ENCODE results near the gene PSD.

DNA sequence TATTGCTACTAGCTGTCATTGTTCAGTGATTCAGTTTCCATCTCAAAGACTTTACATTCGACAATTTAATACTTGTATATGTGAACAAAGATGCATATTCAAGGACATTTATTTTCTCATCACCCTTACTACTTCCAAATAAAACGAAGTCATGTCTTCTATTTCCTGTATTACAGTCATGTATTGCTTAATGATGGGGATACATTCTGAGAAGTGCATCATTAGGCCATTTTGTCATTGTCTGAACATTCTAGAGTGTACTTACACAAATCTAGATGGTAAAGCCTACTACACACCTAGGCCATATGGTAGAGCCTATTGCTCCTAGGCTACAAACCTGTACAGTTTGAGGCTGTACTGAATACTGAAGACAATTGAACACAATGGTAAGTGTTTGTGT lies 26.3 kb upstream of the PSD start:
- TF ChIP-seq, protein P1, sequence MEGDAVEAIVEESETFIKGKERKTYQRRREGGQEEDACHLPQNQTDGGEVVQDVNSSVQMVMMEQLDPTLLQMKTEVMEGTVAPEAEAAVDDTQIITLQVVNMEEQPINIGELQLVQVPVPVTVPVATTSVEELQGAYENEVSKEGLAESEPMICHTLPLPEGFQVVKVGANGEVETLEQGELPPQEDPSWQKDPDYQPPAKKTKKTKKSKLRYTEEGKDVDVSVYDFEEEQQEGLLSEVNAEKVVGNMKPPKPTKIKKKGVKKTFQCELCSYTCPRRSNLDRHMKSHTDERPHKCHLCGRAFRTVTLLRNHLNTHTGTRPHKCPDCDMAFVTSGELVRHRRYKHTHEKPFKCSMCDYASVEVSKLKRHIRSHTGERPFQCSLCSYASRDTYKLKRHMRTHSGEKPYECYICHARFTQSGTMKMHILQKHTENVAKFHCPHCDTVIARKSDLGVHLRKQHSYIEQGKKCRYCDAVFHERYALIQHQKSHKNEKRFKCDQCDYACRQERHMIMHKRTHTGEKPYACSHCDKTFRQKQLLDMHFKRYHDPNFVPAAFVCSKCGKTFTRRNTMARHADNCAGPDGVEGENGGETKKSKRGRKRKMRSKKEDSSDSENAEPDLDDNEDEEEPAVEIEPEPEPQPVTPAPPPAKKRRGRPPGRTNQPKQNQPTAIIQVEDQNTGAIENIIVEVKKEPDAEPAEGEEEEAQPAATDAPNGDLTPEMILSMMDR (conservative IDR thresholded peaks at IDR 0.05 in 1 of 2, IDR thresholded peaks at IDR 0.05 in 1 of 2; ENCODE audit: extremely low read depth in 1 of 2, insufficient read depth in 1 of 2, low read depth in 1 of 2, low read length in 2 of 2), result no peak
- TF ChIP-seq EZH2 (IDR thresholded peaks at IDR 0.05; ENCODE audit: borderline replicate concordance, low read length), result no peak
